BLaER1 treated with 17β-estradiol and CSF1 and Interleukin-3, amounts not matched to agents 10 nM and 100 nM (cell line): ENCODE results near the gene BCAN.
"Not testable (repeated sequence)": the region's sequence is repeated elsewhere in the genome, so short reads cannot be mapped to it uniquely, and the experiment has no call there.

Experiments
- H3K27ac ChIP-seq, 11 experiments: shearing (Covaris generic); formaldehyde crosslinking; 2 replicates each; pipeline ENCODE4 v1.8.1; 2022
- H3K27me3 ChIP-seq, 11 experiments: shearing (Covaris generic); formaldehyde crosslinking; 2 replicates each; pipeline ENCODE4 v1.8.1; 2022
- H3K36me3 ChIP-seq, 11 experiments: shearing (Covaris generic); formaldehyde crosslinking; 2 replicates each; pipeline ENCODE4 v1.8.1; 2022
- H3K4me1 ChIP-seq, 10 experiments: shearing (Covaris generic); formaldehyde crosslinking; 2 replicates each; pipeline ENCODE4 v1.8.1; 2022
- H3K4me2 ChIP-seq, 11 experiments: shearing (Covaris generic); formaldehyde crosslinking; 2 replicates each; pipeline ENCODE4 v1.8.1; 2022
- H3K4me3 ChIP-seq, 10 experiments: shearing (Covaris generic); formaldehyde crosslinking; 2 replicates each; pipeline ENCODE4 v1.8.1; 2022
- H3K9ac ChIP-seq, 11 experiments: shearing (Covaris generic); formaldehyde crosslinking; 2 replicates each; pipeline ENCODE4 v1.8.1; 2022
- H3K9me3 ChIP-seq, 11 experiments: shearing (Covaris generic); formaldehyde crosslinking; replicated peaks in 1 of 11; 2 replicates each; pipeline ENCODE4 v1.8.1; 2022
- H4K20me1 ChIP-seq, 11 experiments: shearing (Covaris generic); formaldehyde crosslinking; 2 replicates each; pipeline ENCODE4 v1.8.1; 2022
- Cebpa-rat ChIP-seq, 11 experiments: shearing (Covaris generic); IDR thresholded peaks; 2 replicates each; pipeline ENCODE4 v1.8.1; 2022

Gene BCAN

DNA sequence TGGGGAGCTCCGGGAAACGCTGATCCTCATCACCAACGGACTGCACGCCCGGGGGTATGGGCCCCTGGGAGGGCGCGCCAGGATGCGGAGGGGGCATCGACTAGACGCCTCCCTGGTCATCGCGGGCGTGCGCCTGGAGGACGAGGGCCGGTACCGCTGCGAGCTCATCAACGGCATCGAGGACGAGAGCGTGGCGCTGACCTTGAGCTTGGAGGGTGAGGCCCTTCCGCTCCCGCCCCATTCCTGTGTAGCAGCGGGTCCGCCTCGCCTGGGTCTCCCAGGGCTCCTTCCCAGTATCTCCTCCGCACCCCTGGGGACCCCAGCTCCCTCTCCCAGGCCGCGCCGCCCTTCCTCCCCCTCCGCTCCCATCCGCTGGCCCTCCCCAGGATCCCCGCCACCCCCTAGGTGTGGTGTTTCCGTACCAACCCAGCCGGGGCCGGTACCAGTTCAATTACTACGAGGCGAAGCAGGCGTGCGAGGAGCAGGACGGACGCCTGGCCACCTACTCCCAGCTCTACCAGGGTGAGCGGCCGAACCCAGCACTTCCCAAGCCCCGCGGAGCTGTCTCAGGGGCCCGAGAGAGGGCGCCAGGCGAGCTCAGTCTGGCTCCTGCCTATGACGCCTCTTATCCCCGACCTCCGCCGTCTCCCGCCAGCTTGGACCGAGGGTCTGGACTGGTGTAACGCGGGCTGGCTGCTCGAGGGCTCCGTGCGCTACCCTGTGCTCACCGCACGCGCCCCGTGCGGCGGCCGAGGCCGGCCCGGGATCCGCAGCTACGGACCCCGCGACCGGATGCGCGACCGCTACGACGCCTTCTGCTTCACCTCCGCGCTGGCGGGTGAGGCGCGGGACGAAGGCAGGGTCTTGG, 17.7 kb upstream of the BCAN start:
- Histone ChIP-seq H3K4me2 (peak overlapping the region; percentile 47 to 85 (median 72); a peak in 21 of 22 replicates), H3K4me3 (peak overlapping the region in 9 of 10 experiments; percentile 30 to 60 (median 45); a peak in 12 of 20 replicates), H4K20me1 (peaks cover 0 to 40% (median 19%) of the 10 kb centered on the region in 11 experiments; a peak in 14 of 22 replicates), H3K27ac (no peak overlapping the region), H3K9ac (no peak overlapping the region), H3K9me3 (no peaks in the 10 kb centered on the region), H3K36me3 (no peaks in the 10 kb centered on the region), H3K27me3 (peaks cover 75 to 82% (median 80%) of the 10 kb centered on the region in 11 experiments), H3K4me1 (peaks cover 8 to 26% (median 14%) of the 10 kb centered on the region in 10 experiments)
- no peak for TF ChIP-seq Cebpa-rat (IDR thresholded peaks at IDR 0.05)

DNA sequence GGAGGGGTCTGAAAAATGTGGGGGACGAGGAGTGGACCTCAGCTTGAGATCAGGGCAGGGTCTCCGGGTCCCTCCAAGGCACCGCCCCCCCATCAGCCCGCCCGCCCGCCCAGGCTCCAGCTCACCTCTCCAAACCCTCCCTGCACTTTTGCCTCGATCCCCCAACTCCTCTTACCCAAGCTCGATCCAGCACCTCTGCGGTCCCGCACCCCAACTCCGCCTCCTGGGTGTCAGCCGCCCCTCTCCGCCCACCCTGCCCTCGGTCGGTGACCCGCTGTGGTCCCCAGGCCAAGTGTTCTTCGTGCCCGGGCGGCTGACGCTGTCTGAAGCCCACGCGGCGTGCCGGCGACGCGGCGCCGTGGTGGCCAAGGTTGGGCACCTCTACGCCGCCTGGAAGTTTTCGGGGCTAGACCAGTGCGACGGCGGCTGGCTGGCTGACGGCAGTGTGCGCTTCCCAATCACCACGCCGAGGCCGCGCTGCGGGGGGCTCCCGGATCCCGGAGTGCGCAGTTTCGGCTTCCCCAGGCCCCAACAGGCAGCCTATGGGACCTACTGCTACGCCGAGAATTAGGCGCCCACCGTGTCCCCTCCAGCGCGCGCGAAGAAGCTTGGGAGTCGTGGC, 17.0 kb upstream of the BCAN start:
- H3K36me3 ChIP-seq, result no peaks in the 10 kb centered on the region
- H3K4me1 ChIP-seq, result peaks cover 8 to 29% (median 16%) of the 10 kb centered on the region in 10 experiments
- no peak overlapping the region for H3K27ac ChIP-seq
- no peaks in the 10 kb centered on the region for H3K9me3 ChIP-seq
- TF ChIP-seq Cebpa-rat (IDR thresholded peaks at IDR 0.05), result no peak
- peak overlapping the region; percentile 30 to 60 (median 46); a peak in 15 of 20 replicates for H3K4me3 ChIP-seq
- H4K20me1 ChIP-seq, result peaks cover 0 to 33% (median 19%) of the 10 kb centered on the region in 11 experiments; a peak in 14 of 22 replicates
- peak overlapping the region; percentile 51 to 85 (median 72) for H3K4me2 ChIP-seq
- peaks cover 68 to 75% (median 72%) of the 10 kb centered on the region in 11 experiments for H3K27me3 ChIP-seq
- H3K9ac ChIP-seq, result peak overlapping the region in 1 of 11 experiments; percentile 13; a peak in 1 of 22 replicates

DNA sequence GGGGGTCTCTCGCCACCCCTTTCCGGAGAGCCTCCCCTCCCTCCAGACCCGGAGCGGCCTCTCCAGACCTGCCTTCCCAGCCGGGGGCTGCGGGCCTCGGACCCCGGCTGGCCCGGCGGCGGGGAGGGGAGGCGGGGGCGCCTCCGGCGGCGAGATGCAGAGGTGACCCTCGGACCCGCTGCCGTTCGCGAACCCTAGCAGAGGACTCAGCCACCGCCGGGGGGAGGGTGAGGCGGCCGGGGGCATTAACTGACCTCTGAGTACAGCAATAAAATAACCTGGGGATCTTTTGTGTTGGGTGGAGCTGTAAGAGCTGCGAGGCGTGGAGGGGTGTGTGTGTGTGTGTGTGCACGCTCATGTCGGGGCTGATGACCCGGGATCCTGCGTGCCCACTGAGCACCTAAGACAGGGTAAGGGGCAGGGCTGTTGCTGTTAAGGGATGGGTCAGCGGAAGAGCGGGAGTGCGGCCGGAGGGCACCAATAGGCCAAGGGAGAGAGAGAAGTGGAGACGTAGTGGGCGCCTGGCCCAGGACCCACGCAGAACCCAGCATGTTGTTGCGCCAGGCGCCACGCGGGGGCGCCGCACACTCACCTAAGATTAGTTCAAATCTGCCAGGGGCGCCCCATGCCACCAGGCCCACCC, 16.4 kb upstream of the BCAN start:
- peak overlapping the region in 1 of 11 experiments; percentile 13; a peak in 1 of 22 replicates for H3K9ac ChIP-seq
- peak overlapping the region in 9 of 10 experiments; percentile 21 to 53 (median 41); a peak in 14 of 20 replicates for H3K4me3 ChIP-seq
- peak overlapping the region; percentile 48 to 85 (median 65) for H3K4me2 ChIP-seq

DNA sequence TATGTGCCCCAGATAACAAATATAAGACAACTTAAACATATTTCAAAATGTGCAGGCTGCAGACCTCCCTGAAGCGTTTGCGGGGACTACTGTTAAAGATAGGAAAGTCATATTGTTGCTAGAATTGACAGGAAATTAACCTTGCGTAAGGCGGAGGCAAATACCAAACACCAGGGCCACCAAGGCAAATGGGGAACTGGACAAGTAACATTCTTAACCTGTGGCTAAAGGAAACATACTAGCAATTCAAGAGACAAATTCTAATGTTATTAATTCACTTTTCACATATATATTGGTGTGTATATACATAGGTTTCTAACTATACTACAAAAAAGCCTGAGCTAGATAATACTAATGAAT, 15.9 kb upstream of the BCAN start:
- H3K27ac ChIP-seq, result no peak overlapping the region

More for the DNA sequence above, 16.4 kb upstream of the BCAN start:
- no peak overlapping the region for H3K27ac ChIP-seq
- H4K20me1 ChIP-seq, result peaks cover 0 to 32% (median 19%) of the 10 kb centered on the region in 11 experiments; a peak in 14 of 22 replicates
- peaks cover 8 to 34% (median 22%) of the 10 kb centered on the region in 10 experiments for H3K4me1 ChIP-seq
- H3K27me3 ChIP-seq, result peaks cover 61 to 69% (median 68%) of the 10 kb centered on the region in 11 experiments
- no peaks in the 10 kb centered on the region for H3K36me3 ChIP-seq
- no peak for TF ChIP-seq Cebpa-rat (IDR thresholded peaks at IDR 0.05)
- H3K9me3 ChIP-seq, result no peaks in the 10 kb centered on the region

DNA sequence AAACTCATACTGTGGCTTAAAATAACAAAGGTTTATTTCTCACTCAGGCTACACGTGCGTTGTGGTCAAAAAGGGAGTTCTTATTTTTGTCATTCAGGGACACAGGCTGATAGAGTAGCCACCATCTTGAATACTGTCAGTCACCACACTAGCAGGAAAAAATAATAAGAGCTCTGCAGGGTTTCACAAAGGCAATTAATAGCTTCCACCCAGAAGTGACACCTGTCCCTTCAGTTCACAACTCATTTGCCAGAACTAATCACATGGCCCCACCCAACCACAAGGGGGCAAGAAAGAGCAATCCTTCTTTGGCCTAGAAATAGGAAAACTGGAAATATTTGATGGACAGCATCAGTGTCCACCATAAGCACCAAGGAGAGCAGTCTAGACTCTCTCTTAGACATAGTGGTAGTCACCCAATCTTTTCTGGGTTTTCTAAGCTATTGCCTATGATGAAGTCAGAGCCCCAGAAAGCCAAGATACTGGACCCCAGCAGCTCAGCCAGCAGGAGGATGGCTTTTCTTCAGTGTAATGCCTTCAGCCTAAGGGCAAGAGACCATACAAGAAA, 14.5 kb upstream of the BCAN start:
- no peak overlapping the region for H3K27ac ChIP-seq
- peaks cover 13 to 34% (median 25%) of the 10 kb centered on the region in 10 experiments for H3K4me1 ChIP-seq
- H3K9ac ChIP-seq, result no peak overlapping the region
- TF ChIP-seq Cebpa-rat (IDR thresholded peaks at IDR 0.05), result no peak
- H3K4me2 ChIP-seq, result peak overlapping the region in 6 of 11 experiments; percentile 13 to 64 (median 46); a peak in 10 of 22 replicates
- no peaks in the 10 kb centered on the region for H3K36me3 ChIP-seq
- peaks cover 0 to 31% (median 17%) of the 10 kb centered on the region in 11 experiments; a peak in 14 of 22 replicates for H4K20me1 ChIP-seq
- peaks cover 43 to 60% (median 49%) of the 10 kb centered on the region in 11 experiments for H3K27me3 ChIP-seq
- no peaks in the 10 kb centered on the region for H3K9me3 ChIP-seq
- no peak overlapping the region for H3K4me3 ChIP-seq

More for the DNA sequence above, 15.9 kb upstream of the BCAN start:
- no peak overlapping the region for H3K9ac ChIP-seq
- H3K27me3 ChIP-seq, result peaks cover 56 to 69% (median 63%) of the 10 kb centered on the region in 11 experiments
- H3K4me3 ChIP-seq, result no peak overlapping the region
- H4K20me1 ChIP-seq, result peaks cover 0 to 32% (median 19%) of the 10 kb centered on the region in 11 experiments; a peak in 14 of 22 replicates
- H3K36me3 ChIP-seq, result no peaks in the 10 kb centered on the region
- no peaks in the 10 kb centered on the region for H3K9me3 ChIP-seq
- peaks cover 13 to 34% (median 25%) of the 10 kb centered on the region in 10 experiments for H3K4me1 ChIP-seq
- TF ChIP-seq Cebpa-rat (IDR thresholded peaks at IDR 0.05), result no peak
- peak overlapping the region in 1 of 11 experiments; percentile 84; a peak in 2 of 22 replicates for H3K4me2 ChIP-seq

DNA sequence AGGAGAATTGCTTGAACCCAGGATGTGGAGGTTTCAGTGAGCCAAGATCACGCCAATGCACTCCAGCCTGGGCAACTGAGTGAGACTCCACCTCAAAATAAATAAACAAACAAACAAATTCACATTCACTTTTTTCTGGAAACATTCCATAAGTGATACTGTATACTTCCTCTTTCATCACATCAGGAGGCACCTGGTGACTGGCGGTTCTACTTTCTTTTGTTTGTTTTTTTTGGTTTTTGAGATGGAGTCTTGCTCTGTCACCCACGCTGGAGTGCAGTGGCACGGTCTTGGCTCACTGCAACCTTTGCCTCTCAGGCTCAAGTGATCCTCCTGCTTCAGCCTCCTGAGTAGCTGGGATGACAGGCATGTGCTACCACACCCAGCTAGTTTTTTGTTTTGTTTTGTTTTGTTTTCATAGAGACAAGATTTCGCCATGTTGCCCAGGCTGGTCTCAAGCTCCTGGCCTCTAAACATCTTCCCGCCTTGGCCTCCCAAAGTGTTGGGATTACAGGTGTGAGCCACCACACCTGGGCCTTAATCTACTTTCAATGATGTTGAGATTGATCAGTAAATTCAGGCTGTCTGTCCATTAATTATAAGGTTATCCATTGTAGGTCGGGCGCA, 12.0 kb upstream of the BCAN start:
- H4K20me1 ChIP-seq, result peaks cover 0 to 12% (median 8%) of the 10 kb centered on the region in 11 experiments; a peak in 12 of 22 replicates
- H3K9ac ChIP-seq, result no peak overlapping the region
- H3K4me2 ChIP-seq, result peak overlapping the region in 7 of 11 experiments; percentile 12 to 48 (median 16); a peak in 9 of 22 replicates
- H3K4me3 ChIP-seq, result no peak overlapping the region
- no peak for TF ChIP-seq Cebpa-rat (IDR thresholded peaks at IDR 0.05)
- H3K27ac ChIP-seq, result no peak overlapping the region
- H3K36me3 ChIP-seq, result no peaks in the 10 kb centered on the region
- H3K9me3 ChIP-seq, result no peaks in the 10 kb centered on the region
- H3K4me1 ChIP-seq, result peaks cover 11 to 32% (median 22%) of the 10 kb centered on the region in 10 experiments
- H3K27me3 ChIP-seq, result peaks cover 18 to 39% (median 25%) of the 10 kb centered on the region in 11 experiments

DNA sequence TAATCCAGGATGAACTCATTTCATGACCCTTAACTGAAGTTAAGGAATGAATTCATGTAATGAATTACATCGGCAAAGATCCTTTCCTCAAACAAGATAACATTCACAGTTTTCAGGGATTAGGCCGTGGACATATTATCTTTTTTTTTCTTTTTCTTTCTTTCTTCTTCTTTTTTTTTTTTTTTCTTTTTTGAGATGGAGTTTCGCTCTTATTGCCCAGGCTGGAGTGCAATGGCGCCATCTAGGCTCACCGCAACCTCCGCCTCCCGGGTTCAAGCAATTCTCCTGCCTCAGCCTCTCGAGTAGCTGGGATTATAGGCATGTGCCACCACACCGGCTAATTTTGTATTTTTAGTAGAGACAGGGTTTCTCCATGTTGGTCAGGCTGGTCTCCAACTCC, 10.8 kb upstream of the BCAN start:
- not testable (repeated sequence) for H3K9me3 ChIP-seq, H4K20me1 ChIP-seq, H3K36me3 ChIP-seq, H3K4me3 ChIP-seq, H3K27ac ChIP-seq, H3K9ac ChIP-seq
- Histone ChIP-seq H3K4me1 (peaks cover 4 to 25% (median 14%) of the 10 kb centered on the region in 10 experiments; a peak in 13 of 20 replicates), H3K27me3 (peaks cover 5 to 30% (median 13%) of the 10 kb centered on the region in 11 experiments), H3K4me2 (peak overlapping the region in 2 of 11 experiments; percentile 6 to 16; a peak in 1 of 22 replicates)

DNA sequence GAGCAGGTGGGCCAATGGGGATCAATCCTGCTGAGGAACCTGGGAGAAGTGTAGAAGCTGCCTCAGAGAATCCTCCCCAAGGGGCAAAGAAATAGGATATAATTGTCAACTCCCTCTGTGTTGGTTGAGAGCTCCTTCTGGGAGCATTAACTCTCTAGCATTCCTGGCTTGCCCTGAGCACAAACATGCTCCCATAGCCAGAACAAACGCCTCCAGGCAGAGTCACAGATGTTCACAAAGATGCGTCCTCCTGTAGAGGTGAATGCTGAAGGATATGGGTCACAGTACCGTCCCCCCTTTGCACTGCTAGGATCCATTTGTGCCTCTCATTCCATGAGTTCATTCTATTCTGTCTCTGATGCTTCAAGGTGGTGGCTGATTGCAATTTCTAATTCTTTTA, 9.6 kb upstream of the BCAN start:
- Histone ChIP-seq H3K36me3 (no peaks in the 10 kb centered on the region), H3K4me1 (peaks cover 4 to 22% (median 12%) of the 10 kb centered on the region in 10 experiments; a peak in 11 of 20 replicates), H3K27me3 (peaks cover 0 to 21% (median 4%) of the 10 kb centered on the region in 11 experiments; a peak in 7 of 22 replicates), H4K20me1 (no peaks in the 10 kb centered on the region; a peak in 2 of 22 replicates), H3K4me2 (no peak overlapping the region), H3K9me3 (no peaks in the 10 kb centered on the region), H3K9ac (no peak overlapping the region), H3K27ac (no peak overlapping the region), H3K4me3 (no peak overlapping the region)
- TF ChIP-seq Cebpa-rat (IDR thresholded peaks at IDR 0.05), result no peak
